ENCODE measurements around the gene PPP2R2D. TPM values are rescaled to one million over a fixed set of nuclear protein-coding genes. Genes with fewer than 3 reads are reported as not detected.

The PPP2R2D gene
- total and polyA plus RNA-seq, 8 donors: 15.6 to 96.7 (median 36.9) TPM

GRCh38 chr10:131898061-131898460 lies 2.7 kb upstream of the PPP2R2D start:
- intact Hi-C loops (cut with DNase I; ENCODE audit: low total_unique reads): no loop called here

GRCh38 chr10:131898713-131899112 lies 2.1 kb upstream of the PPP2R2D start:
- Histone ChIP-seq H3K4me1 (peaks cover 20 to 31% (median 27%) of the 10 kb centered on the region in 4 donors), H3K36me3 (no peaks in the 10 kb centered on the region), H3K27me3 (peaks cover 0 to 33% (median 12%) of the 10 kb centered on the region in 3 donors), H3K4me3 (no peak overlapping the region), H3K9me3 (no peaks in the 10 kb centered on the region), H3K27ac (no peak overlapping the region)
- no peak for DNase-seq
- intact Hi-C loops (cut with DNase I; ENCODE audit: low total_unique reads): no loop called here
- WGBS, 5 donors: 45 to 70% (median 58%) methylated on average over 5 of the region's 5 CpGs
- TF ChIP-seq POLR2AphosphoS5 (IDR thresholded peaks at IDR 0.05): no peak
- TF ChIP-seq, protein P1, sequence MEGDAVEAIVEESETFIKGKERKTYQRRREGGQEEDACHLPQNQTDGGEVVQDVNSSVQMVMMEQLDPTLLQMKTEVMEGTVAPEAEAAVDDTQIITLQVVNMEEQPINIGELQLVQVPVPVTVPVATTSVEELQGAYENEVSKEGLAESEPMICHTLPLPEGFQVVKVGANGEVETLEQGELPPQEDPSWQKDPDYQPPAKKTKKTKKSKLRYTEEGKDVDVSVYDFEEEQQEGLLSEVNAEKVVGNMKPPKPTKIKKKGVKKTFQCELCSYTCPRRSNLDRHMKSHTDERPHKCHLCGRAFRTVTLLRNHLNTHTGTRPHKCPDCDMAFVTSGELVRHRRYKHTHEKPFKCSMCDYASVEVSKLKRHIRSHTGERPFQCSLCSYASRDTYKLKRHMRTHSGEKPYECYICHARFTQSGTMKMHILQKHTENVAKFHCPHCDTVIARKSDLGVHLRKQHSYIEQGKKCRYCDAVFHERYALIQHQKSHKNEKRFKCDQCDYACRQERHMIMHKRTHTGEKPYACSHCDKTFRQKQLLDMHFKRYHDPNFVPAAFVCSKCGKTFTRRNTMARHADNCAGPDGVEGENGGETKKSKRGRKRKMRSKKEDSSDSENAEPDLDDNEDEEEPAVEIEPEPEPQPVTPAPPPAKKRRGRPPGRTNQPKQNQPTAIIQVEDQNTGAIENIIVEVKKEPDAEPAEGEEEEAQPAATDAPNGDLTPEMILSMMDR (IDR thresholded peaks at IDR 0.05): no peak
- TF ChIP-seq EP300 (IDR thresholded peaks at IDR 0.05): no peak
- no peak for TF ChIP-seq POLR2A (IDR thresholded peaks at IDR 0.05)

More at GRCh38 chr10:131898061-131898460, 2.7 kb upstream of the PPP2R2D start:
- Histone ChIP-seq H3K36me3 (no peaks in the 10 kb centered on the region), H3K9me3 (no peaks in the 10 kb centered on the region), H3K27me3 (peaks cover 0 to 39% (median 17%) of the 10 kb centered on the region in 3 donors), H3K27ac (no peak overlapping the region), H3K4me3 (no peak overlapping the region), H3K4me1 (peaks cover 18 to 25% (median 22%) of the 10 kb centered on the region in 4 donors)
- 76 to 82% (median 76%) methylated on average over 8 of the region's 8 CpGs for WGBS, 5 donors
- no peak for TF ChIP-seq POLR2AphosphoS5 (IDR thresholded peaks at IDR 0.05)
- TF ChIP-seq, protein P1 (IDR thresholded peaks at IDR 0.05): no peak
- no peak for TF ChIP-seq POLR2A (IDR thresholded peaks at IDR 0.05)
- no peak for TF ChIP-seq EP300 (IDR thresholded peaks at IDR 0.05)
- no peak for DNase-seq

GRCh38 chr10:131899116-131899690 lies 1.6 kb upstream of the PPP2R2D start:
- intact Hi-C loops (cut with DNase I; ENCODE audit: low total_unique reads): no loop called here
- H3K27me3 ChIP-seq: peaks cover 0 to 31% (median 12%) of the 10 kb centered on the region in 3 donors
- no peak for TF ChIP-seq POLR2A (IDR thresholded peaks at IDR 0.05)
- TF ChIP-seq, protein P1 (IDR thresholded peaks at IDR 0.05): no peak
- no peak for TF ChIP-seq EP300 (IDR thresholded peaks at IDR 0.05)
- no peak for TF ChIP-seq POLR2AphosphoS5 (IDR thresholded peaks at IDR 0.05)

GRCh38 chr10:131899695-131900349 lies 986 bp upstream of the PPP2R2D start:
- DNase-seq: peak in 1 of 2 donors; percentile 39
- H3K27ac ChIP-seq: peak overlapping the region; percentile 92 to 99 (median 98)
- intact Hi-C loops (cut with DNase I; ENCODE audit: low total_unique reads): no loop called here

More at GRCh38 chr10:131899116-131899690, 1.6 kb upstream of the PPP2R2D start:
- no peak overlapping the region for H3K4me3 ChIP-seq
- H3K4me1 ChIP-seq: peaks cover 20 to 36% (median 32%) of the 10 kb centered on the region in 4 donors
- 59 to 71% (median 65%) methylated on average over 8 of the region's 8 CpGs for WGBS, 5 donors
- no peaks in the 10 kb centered on the region for H3K36me3 ChIP-seq
- H3K27ac ChIP-seq: no peak overlapping the region
- no peaks in the 10 kb centered on the region for H3K9me3 ChIP-seq
- DNase-seq: no peak

More at GRCh38 chr10:131899695-131900349, 986 bp upstream of the PPP2R2D start:
- peak overlapping the region; percentile 87 to 99 (median 91) for H3K4me3 ChIP-seq
- WGBS, 5 donors: 13 to 22% (median 19%) methylated on average over 23 to 24 of the region's 24 CpGs
- no peaks in the 10 kb centered on the region for H3K36me3 ChIP-seq
- peaks cover 0 to 31% (median 12%) of the 10 kb centered on the region in 3 donors for H3K27me3 ChIP-seq
- no peaks in the 10 kb centered on the region for H3K9me3 ChIP-seq
- H3K4me1 ChIP-seq: peaks cover 20 to 42% (median 38%) of the 10 kb centered on the region in 4 donors
- TF ChIP-seq EP300 (IDR thresholded peaks at IDR 0.05) (no peak), POLR2AphosphoS5 (IDR thresholded peaks at IDR 0.05) (no peak), POLR2A (IDR thresholded peaks at IDR 0.05) (no peak)
- TF ChIP-seq, protein P1 (IDR thresholded peaks at IDR 0.05): no peak

Measured in stomach (tissue), 9 donors.